PC-9 (cell line): Measurements from ENCODE around the gene P2RY12. TPM values are rescaled to one million over a fixed set of nuclear protein-coding genes. Genes with fewer than 3 reads are reported as not detected.

Experiments
- BruUV-seq: library from RNA; stranded (reverse); fragments of 400-500 nt; replicated peaks from 2 replicates; lab custom pipeline; 2021; lab: Mats Ljungman, UMichigan
- CTCF ChIA-PET: fragments of 300-600 bp; sonication (Branson Sonifier 250); formaldehyde crosslinking; loops from one replicate; lab custom pipeline; 2022; ENCODE audit warnings: antibody characterized with exemption; lab: Charles Lee
- POLR2A ChIA-PET: fragments of 300-600 bp; sonication (Branson Sonifier 250); formaldehyde crosslinking; loops from one replicate; lab custom pipeline; 2022; ENCODE audit warnings: antibody characterized with exemption; ENCODE audit not compliant: unreplicated experiment; lab: Charles Lee
- DNase-seq, 2 experiments: peaks; one replicate each; pipeline versions ENCODE4 v3.0.0 to v3.0.0-alpha.2; 2015 to 2022; ENCODE audit warnings: mixed read lengths in 1 of 2
- H2AFZ ChIP-seq: fragments of 200-600 bp; sonication (generic); 2 replicates; pipeline ENCODE4 v1.8.1; 2017; ENCODE audit warnings: antibody characterized with exemption
- H3F3A ChIP-seq: fragments of 200-600 bp; sonication (generic); 2 replicates; pipeline ENCODE4 v1.8.1; 2017; ENCODE audit warnings: antibody characterized with exemption, mild to moderate bottlenecking, low read depth; ENCODE audit not compliant: insufficient read depth
- H3K27ac ChIP-seq: fragments of 200-600 bp; sonication (generic); 2 replicates; pipeline ENCODE4 v1.6.1; 2016; ENCODE audit warnings: mixed run types
- H3K27me3 ChIP-seq: fragments of 200-600 bp; sonication (generic); 2 replicates; pipeline ENCODE4 v1.6.1; 2016; ENCODE audit warnings: low read depth, mixed run types; ENCODE audit not compliant: insufficient read depth
- H3K36me3 ChIP-seq: fragments of 200-600 bp; sonication (generic); 2 replicates; pipeline ENCODE4 v1.6.1; 2016; ENCODE audit warnings: low read depth, mixed run types
- H3K4me1 ChIP-seq: fragments of 200-600 bp; sonication (generic); replicated peaks from 2 replicates; pipeline ENCODE4 v1.6.1; 2016; ENCODE audit warnings: mixed run types; ENCODE audit not compliant: insufficient read depth
- H3K4me2 ChIP-seq: fragments of 200-600 bp; sonication (generic); 2 replicates; pipeline ENCODE4 v1.6.1; 2017; ENCODE audit warnings: mixed run types
- H3K4me3 ChIP-seq: fragments of 200-600 bp; sonication (generic); 2 replicates; pipeline ENCODE4 v1.6.1; 2016; ENCODE audit warnings: mixed run types
- H3K79me2 ChIP-seq: fragments of 200-600 bp; sonication (generic); 2 replicates; pipeline ENCODE4 v1.6.1; 2017; ENCODE audit warnings: low read depth, mixed run types
- H3K9me2 ChIP-seq: fragments of 200-600 bp; sonication (generic); 2 replicates; pipeline ENCODE4 v1.8.1; 2017; ENCODE audit warnings: mild to moderate bottlenecking; ENCODE audit not compliant: insufficient read depth
- H3K9me3 ChIP-seq: fragments of 200-600 bp; sonication (generic); 2 replicates; pipeline ENCODE4 v1.8.1; 2016; ENCODE audit warnings: low read depth; ENCODE audit not compliant: insufficient read depth
- H4K20me1 ChIP-seq: fragments of 200-600 bp; sonication (generic); 2 replicates; pipeline ENCODE4 v1.8.1; 2017; ENCODE audit not compliant: insufficient read depth
- CTCF ChIP-seq: fragments of 200-600 bp; sonication (generic); conservative IDR thresholded peaks from 2 replicates; pipeline ENCODE4 v1.6.1; 2017; ENCODE audit warnings: mixed run types, antibody characterized with exemption, mild to moderate bottlenecking, moderate library complexity
- EZH2 ChIP-seq: fragments of 200-600 bp; sonication (generic); IDR thresholded peaks from 2 replicates; pipeline ENCODE4 v1.8.0; 2017; ENCODE audit warnings: antibody characterized with exemption, low read depth
- intact Hi-C: fragments of 100-400 bp; cut with micrococcal nuclease; formaldehyde crosslinking; loops from one replicate; pipeline ENCODE4 v1.10.0; 2022; ENCODE audit not compliant: unreplicated experiment
- total RNA-seq: library from RNA; stranded (reverse); gene quantifications from 2 replicates; pipeline ENCODE4 v1.2.3, GENCODE V29; 2021

Gene P2RY12
- total RNA-seq, 1 experiment from 2014 or later: not detected

DNA sequence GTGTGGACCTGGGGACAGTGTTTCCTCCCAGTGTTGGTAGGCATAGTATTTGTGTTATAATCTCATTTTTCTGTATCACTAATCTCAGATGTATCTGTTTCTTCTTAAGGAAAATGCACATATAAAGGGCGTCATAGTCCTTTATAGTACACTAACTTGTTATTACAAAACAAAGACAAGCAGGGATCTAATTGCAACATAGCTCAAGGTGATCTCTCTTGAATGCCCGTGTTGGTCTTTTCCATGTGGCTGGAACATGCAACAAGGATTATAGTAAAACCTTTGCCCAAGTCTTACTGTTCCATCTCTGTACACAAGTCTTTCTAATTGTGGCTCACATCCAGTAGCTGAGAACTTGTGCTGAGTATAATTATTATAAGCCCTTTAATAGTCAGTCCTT lies 64.4 kb downstream of the P2RY12 start:
- H2AFZ ChIP-seq: no peak overlapping the region
- intact Hi-C loops: no loop called here
- BruUV-seq: no TSS peak
- H3K4me3 ChIP-seq: no peak overlapping the region
- no peaks in the 10 kb centered on the region for H3K9me3 ChIP-seq
- ChIA-PET POLR2A (no interaction called here), CTCF (no interaction called here)
- peaks cover 21% of the 10 kb centered on the region; the same call in 1 of the 2 replicates for H3F3A ChIP-seq
- H3K27ac ChIP-seq: no peak overlapping the region
- H3K4me1 ChIP-seq: peaks cover 43% of the 10 kb centered on the region
- peaks cover 11% of the 10 kb centered on the region for H3K79me2 ChIP-seq
- DNase-seq: no peak
- H3K4me2 ChIP-seq: no peak overlapping the region
- no peaks in the 10 kb centered on the region for H3K27me3 ChIP-seq
- no peaks in the 10 kb centered on the region for H3K9me2 ChIP-seq
- H3K36me3 ChIP-seq: no peaks in the 10 kb centered on the region
- TF ChIP-seq CTCF (no peak), EZH2 (no peak)
- no peaks in the 10 kb centered on the region for H4K20me1 ChIP-seq

GRCh38 chr3:151319628-151320027 lies 64.9 kb downstream of the P2RY12 start:
- no peak overlapping the region for H3K4me3 ChIP-seq
- peaks cover 48% of the 10 kb centered on the region for H3K4me1 ChIP-seq
- H3K4me2 ChIP-seq: no peak overlapping the region

GRCh38 chr3:151318991-151319390 lies 65.6 kb downstream of the P2RY12 start:
- Histone ChIP-seq H3F3A (peaks cover 23% of the 10 kb centered on the region; the same call in 1 of the 2 replicates), H3K4me2 (no peak overlapping the region), H3K27me3 (no peaks in the 10 kb centered on the region), H3K4me3 (no peak overlapping the region), H3K36me3 (no peaks in the 10 kb centered on the region), H3K79me2 (peaks cover 23% of the 10 kb centered on the region), H2AFZ (no peak overlapping the region), H3K9me2 (no peaks in the 10 kb centered on the region), H3K4me1 (peaks cover 55% of the 10 kb centered on the region), H4K20me1 (no peaks in the 10 kb centered on the region), H3K9me3 (no peaks in the 10 kb centered on the region), H3K27ac (no peak overlapping the region; the same call in 1 of the 2 replicates)
- TF ChIP-seq EZH2: no peak
- CTCF ChIA-PET: no interaction called here
- BruUV-seq: no TSS peak
- intact Hi-C loops: no loop called here
- POLR2A ChIA-PET: no interaction called here
- no peak for DNase-seq

More at GRCh38 chr3:151319628-151320027, 64.9 kb downstream of the P2RY12 start:
- TF ChIP-seq CTCF: no peak
- no peak overlapping the region for H2AFZ ChIP-seq
- DNase-seq: no peak
- H3K9me3 ChIP-seq: no peaks in the 10 kb centered on the region
- no peak overlapping the region for H3K27ac ChIP-seq
- H3K79me2 ChIP-seq: peaks cover 16% of the 10 kb centered on the region
- BruUV-seq: no TSS peak
- ChIA-PET POLR2A (no interaction called here), CTCF (no interaction called here)
- no peaks in the 10 kb centered on the region for H3K9me2 ChIP-seq
- no peaks in the 10 kb centered on the region for H3K27me3 ChIP-seq
- peaks cover 23% of the 10 kb centered on the region; the same call in 1 of the 2 replicates for H3F3A ChIP-seq
- no peaks in the 10 kb centered on the region for H3K36me3 ChIP-seq
- no peaks in the 10 kb centered on the region for H4K20me1 ChIP-seq
- intact Hi-C loops: no loop called here

- Histone ChIP-seq H3K27ac (peak overlapping the region; percentile 93), H2AFZ (no peak overlapping the region), H3K36me3 (no peaks in the 10 kb centered on the region), H3K79me2 (peaks cover 30% of the 10 kb centered on the region), H3K9me2 (no peaks in the 10 kb centered on the region), H3K27me3 (no peaks in the 10 kb centered on the region), H3K4me2 (peak overlapping the region; percentile 30), H3K4me3 (no peak overlapping the region), H3K9me3 (no peaks in the 10 kb centered on the region), H3F3A (peaks cover 23% of the 10 kb centered on the region; the same call in 1 of the 2 replicates), H4K20me1 (no peaks in the 10 kb centered on the region), H3K4me1 (peaks cover 58% of the 10 kb centered on the region)
- CTCF ChIA-PET: interaction anchor here (0.5 to 0.7 kb wide), 2 partner anchors 13 to 14 kb away, joined by 3 read pairs; no protein-coding TSS in a partner anchor
- POLR2A ChIA-PET: no interaction called here
- DNase-seq: no peak
- TF ChIP-seq CTCF (no peak), EZH2 (no peak)
- intact Hi-C loops: no loop called here
- no TSS peak for BruUV-seq
Observed at GRCh38 chr3:151318313-151318712, 66.2 kb downstream of the P2RY12 start.
